HG02763 (cell line): Measurements from ENCODE around the gene OLFM1.

Experiments used
- ATAC-seq: cut with Tn5 transposase; IDR thresholded peaks from one replicate; pipeline ENCODE4 v1.9.1; 2021; ENCODE audit warnings: mild to moderate bottlenecking, moderate library complexity; ENCODE audit not compliant: unreplicated experiment

OLFM1 gene

DNA sequence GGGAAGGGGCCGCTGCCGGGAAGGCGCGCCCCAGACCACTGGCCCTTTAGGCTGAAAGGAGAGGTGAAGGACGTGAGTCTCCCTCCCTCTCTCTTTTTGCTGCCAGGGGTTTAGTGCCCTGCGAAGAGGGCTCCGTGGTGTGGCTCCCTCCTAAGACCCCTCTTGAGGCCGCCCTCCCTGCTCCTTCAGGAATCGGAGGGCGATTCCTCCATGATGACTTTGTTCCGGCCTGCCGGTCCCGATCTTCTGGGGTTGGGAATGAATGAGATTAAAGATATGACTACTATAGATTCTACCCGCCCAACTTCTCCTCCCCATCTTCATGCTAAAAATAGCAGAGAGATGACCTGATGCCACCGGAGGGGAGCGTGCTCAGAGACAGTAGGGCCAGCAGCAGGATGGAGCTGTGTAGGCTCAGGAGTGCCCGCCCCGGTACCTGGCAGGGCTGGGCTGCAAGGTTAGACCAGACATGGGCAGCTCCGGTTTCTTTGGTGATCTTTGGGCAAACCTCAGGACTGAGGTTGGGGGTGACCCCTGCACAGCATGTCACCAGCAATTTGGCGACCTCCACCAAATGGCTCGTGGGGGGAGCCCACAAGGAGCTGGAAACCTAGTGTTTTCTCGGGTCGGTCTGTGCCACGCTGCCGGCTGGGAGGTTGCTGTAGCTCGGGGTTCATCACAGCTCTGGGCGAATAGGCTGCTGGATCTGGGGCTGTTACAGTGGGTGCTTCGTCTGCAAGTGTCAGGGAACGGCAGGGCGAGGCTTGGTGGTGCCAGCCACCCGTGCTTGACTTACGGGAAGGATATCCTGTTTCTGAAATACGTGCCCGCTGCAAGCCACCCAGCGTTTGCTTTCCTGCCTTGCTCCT, 1.7 kb downstream of the OLFM1 start:
- ATAC-seq, result no peak

DNA sequence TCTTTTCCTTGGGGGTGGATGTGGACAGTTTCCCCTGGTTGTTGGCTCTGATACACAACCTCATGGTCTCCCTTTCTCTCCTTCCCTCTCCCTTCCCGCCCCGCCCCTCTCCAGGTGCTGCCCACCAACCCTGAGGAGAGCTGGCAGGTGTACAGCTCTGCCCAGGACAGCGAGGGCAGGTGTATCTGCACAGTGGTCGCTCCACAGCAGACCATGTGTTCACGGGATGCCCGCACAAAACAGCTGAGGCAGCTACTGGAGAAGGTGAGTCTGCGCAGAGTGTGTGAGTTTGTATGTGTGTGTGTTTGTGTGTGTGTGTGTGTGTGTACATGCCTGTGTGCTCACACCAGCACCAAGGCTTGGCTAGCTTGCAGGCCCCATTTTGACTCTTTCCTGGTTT, 2.6 kb downstream of the OLFM1 start:
- ATAC-seq, result no peak

GRCh38 chr9:135090547-135090946, 3.1 kb downstream of the OLFM1 start:
- ATAC-seq, result no peak

- no peak for ATAC-seq
Observed at GRCh38 chr9:135091545-135091944, 4.1 kb downstream of the OLFM1 start.

- ATAC-seq, result no peak
Observed at GRCh38 chr9:135093111-135093510, 5.6 kb downstream of the OLFM1 start.

DNA sequence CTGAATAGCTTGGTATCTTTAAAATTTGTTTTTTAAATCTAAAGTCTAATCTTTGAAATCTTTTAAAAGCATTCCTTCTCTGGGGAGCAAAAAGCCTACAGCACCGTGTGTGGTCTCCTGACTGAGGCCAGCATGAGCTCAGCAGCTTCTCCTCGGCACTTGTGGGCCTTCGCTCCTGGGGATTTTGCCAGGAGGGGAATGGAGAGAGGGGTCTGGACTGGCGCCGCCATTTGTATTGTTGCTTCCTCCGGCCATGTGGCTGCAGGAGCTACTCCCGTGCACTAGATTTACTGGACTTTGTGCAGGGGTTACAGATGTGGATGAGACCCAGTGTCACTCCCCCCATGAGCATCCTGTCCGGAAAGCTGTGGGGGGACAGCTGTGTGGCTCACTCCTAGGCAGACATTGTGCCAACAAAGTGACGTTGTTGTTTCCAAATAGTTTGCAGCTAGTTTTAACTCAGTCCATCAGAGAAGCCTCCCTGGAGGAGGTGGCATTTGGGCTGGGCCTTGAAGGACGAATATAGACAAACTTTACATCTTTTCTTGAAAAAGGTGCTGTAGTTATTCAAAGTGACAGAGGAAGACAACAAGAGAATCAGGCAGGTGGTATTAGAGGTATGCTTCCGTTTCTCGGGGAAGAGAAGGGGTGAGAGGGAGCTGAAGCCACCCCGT, 6.6 kb downstream of the OLFM1 start:
- ATAC-seq, result no peak

DNA sequence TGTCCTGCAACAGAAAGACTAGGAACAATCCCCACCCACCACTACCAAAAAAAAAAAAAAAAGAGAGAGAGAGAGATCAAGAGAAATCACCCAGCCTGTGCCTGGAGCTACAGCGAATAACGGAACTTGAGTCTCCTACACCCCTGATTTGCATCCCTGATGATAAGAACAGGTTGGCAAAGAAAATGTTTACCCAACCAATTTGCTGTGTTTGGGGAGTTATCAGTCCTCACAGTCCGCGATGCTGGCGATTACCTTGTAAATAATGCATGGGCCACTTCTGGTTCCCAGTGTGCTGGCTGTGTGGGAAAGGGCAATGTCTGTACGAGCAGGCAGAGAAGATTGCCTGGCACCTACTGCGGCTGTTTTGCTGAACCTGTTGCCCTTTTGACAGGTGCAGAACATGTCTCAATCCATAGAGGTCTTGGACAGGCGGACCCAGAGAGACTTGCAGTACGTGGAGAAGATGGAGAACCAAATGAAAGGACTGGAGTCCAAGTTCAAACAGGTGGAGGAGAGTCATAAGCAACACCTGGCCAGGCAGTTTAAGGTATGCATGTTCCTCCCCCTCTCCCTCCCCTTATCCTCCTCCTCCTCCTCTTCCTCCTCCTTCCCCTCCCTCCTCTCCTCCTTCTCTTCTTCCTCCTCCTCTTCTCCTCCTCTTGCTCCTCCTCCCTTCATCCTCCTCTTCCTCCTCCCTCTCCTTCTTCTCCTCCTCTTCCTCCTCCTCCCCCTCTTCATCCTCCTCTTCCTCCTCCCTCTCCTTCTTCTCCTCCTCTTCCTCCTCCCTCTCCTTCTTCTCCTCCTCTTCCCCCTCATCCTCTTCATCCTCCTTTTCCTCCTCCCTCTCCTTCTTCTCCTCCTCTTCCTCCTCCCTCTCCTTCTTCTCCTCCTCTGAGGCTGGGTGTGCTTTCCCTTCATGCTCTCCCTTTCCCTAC, 8.3 kb downstream of the OLFM1 start:
- no peak for ATAC-seq

GRCh38 chr9:135096408-135096895, 9.0 kb downstream of the OLFM1 start:
- no peak for ATAC-seq

DNA sequence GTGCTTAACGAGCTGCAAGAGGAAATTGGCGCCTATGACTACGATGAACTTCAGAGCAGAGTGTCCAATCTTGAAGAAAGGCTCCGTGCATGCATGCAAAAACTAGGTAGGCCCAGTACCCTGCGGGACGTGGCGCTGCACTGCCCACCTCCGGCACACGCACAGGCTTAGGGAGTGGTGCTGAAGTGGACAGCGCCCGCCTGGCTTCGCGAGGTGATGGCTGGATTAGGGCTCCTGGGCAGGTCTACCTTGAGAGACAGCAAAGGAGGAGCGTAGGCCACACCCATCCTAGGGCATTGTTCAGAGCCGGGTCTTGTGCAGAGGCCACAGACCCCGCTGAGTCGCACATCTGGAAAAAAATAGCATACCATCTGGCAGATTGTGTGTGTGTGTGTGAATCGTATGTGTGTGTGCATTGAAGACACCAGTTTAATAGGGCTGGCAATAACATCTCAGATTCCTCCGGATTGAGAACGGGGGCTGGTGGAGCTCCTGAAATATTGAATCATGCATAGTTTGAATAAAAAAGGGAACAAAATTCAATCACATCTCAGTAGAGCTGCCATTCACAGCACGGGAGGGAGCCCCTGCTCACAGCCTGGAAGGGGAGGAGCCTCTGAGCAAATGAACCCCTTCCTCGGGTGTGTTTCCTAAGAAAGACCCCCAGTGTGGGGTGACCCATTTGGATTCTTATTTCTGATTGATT, 11.1 kb downstream of the OLFM1 start:
- ATAC-seq, result no peak

DNA sequence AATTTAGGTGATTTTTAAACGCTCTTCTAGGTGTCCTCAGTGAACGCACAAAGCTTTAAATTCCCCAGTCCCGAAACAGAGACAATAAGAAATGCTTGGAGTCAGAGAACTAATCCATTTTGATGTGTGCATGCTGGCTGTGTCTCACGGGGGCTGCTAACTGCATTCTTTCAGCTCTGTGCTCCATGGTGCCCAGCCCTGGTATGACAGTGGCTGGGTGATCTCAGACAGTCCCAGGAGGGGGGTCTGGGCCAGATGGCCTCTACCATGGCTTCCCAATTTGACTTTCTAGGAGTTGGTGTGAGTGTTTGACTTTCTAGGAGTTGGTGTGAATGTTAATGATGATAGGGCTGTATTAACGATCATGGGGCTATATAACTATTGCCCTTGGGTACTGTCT, 12.1 kb downstream of the OLFM1 start:
- no peak for ATAC-seq

DNA sequence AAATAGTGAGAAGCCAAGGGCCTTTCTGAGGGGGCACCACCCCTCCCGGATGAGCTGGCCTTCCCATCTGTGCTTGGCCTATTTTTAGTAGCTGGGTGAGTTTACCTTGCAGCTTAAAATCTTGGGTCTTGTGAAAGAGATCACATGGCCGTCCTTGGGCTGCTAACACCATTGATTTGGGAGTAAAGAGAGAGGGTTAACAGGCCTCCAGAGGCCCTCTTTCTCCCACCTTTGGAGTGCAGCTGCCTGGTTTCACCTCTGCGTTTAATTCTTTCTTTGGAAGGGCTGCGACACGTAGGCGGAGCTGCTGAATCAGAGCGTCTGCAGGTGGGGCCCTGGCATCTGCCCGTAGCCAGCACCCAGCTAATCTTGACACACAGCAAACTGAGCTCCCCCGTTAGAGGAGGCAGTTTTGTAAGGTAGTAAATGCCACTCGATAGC, 12.8 kb downstream of the OLFM1 start:
- no peak for ATAC-seq

DNA sequence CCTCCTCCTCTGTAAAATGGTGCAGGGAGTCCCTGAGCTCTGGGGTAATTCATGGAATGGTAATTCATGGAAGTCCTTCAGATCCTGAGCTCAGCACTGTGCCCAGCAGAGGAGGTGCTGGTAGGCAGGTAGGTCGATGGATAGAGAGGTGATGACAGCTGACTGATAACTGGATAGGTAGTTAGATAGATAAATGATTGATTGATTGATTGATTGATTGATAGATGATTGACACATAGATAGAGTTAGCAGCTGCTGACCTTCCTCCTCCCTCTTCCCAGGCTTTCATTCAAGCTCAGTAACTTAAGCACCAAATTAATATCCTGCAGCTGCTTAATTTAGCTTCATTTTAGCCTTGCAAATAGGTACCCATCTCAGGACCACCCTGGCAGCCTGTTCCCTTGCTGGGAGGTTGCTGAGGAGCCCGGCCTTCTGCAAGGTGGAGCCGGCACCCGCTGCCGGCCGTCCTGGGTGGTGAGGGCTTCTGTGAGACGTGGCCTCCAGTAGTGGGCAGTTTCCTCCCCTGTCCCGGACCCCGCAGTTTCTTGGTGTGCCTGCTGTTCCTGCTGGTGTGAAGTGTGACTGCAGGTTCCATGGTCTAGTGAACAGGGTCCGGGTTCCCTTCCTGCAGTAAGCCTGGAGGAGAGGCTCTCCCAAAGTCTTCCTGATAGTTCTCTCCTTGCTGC, 13.4 kb downstream of the OLFM1 start:
- no peak for ATAC-seq

DNA sequence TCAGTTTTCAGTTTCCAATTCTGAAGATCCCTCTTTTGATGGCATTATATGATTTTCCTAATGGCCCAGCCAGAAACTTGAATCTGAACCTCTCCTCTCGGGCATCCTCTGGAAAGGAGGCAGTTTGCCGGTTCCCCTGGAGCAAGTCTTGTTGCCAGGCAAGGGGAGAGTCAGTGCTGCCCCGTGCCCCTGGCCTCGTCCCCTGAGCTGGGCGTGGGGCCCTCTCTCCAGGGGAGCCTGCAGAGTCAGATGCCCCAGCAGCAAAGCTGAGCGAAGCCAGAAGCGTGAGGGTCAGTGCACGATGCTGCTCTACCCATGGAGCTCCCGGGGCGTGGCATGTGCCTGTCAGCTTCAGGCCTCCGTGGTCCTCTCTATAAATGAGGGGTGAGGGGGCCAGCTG, 14.0 kb downstream of the OLFM1 start:
- no peak for ATAC-seq

- no peak for ATAC-seq
Observed at GRCh38 chr9:135101926-135102325, 14.5 kb downstream of the OLFM1 start.

GRCh38 chr9:135102331-135102730, 14.9 kb downstream of the OLFM1 start:
- no peak for ATAC-seq

DNA sequence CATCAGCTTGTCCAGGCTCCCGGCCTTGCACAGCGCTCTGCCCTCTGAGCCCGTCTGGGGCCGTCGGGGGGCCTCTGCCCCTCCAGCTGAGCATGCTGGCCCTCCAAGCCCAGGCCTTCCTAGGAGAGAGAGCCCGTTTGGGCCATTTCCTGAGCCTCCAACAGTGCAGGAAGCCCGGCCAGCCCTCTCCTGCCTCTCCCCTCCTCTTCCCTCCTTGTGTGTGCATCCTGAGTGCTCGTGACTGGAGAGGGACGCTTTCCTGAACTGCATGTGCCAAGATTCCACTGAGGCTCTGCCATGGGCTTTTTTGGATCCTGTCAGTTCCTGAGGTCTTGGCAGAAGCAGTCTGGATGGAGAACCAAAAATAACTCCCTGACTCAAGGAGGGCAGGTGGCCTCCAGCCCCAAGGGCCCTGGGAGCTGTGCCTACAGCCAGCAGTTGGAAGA, 15.6 kb downstream of the OLFM1 start:
- no peak for ATAC-seq

DNA sequence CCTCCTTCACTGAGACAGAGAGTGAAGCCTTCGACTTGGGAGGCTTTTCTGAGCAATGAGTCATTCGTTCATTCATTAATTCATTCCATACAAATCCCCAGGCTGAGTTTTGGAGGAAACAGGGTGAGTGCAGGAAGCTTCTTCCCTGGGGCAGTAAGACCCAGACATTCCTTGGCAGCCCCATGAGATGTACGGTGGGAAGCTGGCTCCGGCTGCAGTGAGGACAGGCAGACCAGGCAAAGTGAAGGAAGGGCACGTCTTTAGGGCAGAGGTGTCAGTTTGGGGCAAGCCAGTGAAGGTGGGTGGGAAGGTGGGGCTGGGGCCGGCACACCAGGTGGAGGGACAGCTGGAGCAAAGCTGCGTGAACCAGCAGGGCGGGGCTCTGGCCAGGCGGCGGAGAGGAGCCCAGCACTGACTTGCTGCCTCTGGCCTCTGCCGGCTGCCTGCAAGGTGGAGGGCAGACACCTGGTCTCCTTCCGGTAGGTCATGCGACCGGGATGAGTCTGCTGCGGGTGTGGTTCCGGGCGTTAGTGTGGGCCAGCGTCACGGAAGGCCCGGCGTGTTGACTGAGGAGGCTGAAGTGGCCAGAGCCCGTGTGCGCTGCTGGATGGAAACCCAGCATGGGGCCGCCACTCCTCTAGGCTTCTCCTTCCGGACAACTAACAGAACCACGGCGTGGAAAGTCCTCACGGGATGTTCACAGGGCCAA, 16.6 kb downstream of the OLFM1 start:
- ATAC-seq, result no peak

DNA sequence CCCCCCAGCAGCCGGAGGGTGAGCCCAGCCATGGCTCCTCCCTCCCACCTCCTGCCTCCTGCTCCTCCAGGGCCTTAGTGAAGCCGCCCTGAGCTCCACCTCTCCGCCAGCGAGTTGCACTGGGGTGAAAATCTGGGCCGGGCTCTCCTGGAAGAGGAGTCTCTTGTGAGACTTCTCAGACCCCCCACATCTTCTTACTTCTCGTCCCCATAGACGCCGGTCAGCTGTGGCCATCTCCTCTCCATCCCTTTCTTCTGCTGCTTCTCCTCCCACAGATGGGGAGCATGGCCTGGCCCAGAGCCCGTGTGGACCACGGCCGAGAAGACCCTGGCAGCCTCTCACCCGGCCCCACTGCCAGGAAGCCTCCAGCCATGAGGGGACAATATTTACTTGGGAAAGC, 17.3 kb downstream of the OLFM1 start:
- ATAC-seq, result no peak

- ATAC-seq, result no peak
Observed at GRCh38 chr9:135105211-135105745, 17.8 kb downstream of the OLFM1 start.
